ENCODE results near the gene ATM.

DNA sequence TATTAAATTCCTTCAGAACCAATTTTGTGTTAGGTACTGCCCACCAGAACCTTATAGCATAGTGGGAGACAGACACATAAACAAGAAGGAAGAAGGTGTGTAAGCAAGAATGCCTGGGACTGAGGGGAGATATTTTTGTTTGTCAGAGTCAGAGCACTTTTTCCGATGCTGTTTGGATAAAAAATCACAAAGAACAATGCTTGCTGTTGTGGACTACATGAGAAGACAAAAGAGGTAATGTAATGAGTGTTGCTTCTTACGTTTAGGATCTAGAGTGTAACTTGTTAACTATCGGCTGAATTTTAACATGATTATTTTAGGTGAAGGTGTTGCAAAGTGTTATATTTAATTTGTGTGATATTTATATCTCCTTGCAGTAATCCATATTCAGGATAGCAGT is 84.9 kb downstream of the ATM start:
- TF ChIP-seq, protein P1, sequence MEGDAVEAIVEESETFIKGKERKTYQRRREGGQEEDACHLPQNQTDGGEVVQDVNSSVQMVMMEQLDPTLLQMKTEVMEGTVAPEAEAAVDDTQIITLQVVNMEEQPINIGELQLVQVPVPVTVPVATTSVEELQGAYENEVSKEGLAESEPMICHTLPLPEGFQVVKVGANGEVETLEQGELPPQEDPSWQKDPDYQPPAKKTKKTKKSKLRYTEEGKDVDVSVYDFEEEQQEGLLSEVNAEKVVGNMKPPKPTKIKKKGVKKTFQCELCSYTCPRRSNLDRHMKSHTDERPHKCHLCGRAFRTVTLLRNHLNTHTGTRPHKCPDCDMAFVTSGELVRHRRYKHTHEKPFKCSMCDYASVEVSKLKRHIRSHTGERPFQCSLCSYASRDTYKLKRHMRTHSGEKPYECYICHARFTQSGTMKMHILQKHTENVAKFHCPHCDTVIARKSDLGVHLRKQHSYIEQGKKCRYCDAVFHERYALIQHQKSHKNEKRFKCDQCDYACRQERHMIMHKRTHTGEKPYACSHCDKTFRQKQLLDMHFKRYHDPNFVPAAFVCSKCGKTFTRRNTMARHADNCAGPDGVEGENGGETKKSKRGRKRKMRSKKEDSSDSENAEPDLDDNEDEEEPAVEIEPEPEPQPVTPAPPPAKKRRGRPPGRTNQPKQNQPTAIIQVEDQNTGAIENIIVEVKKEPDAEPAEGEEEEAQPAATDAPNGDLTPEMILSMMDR (IDR thresholded peaks at IDR 0.05): no peak
- no peak for TF ChIP-seq ZFX (IDR thresholded peaks at IDR 0.05; ENCODE audit: borderline replicate concordance)

Measured in 22Rv1 (cell line).